GM12878 (cell line): ENCODE results near the gene OR1J2.

Experiments used
- BRCA1 ChIP-seq: IDR thresholded peaks from 2 replicates; pipeline ENCODE4 v1.6.1; 2011; ENCODE audit warnings: low read depth, low read length, improper control_type of control experiment
- CTCF ChIP-seq, 3 experiments: IDR thresholded peaks in 2 of 3; conservative IDR thresholded peaks in 1 of 3; 2 replicates each; pipeline ENCODE4 v1.5.1; 2011; ENCODE audit warnings: low read depth in 3 of 3, low read length in 3 of 3, mild to moderate bottlenecking in 3 of 3, control low read depth in 2 of 3, moderate library complexity in 2 of 3, inconsistent platforms in 1 of 3, mixed read lengths in 1 of 3; ENCODE audit not compliant: control insufficient read depth in 2 of 3, insufficient read depth in 1 of 3; ENCODE audit errors: extremely low read depth in 1 of 3
- EZH2 ChIP-seq: IDR thresholded peaks from 2 replicates; pipeline ENCODE4 v1.6.1; 2012; ENCODE audit warnings: low read depth, mild to moderate bottlenecking, control low read depth, inconsistent platforms, low read length, borderline replicate concordance; ENCODE audit not compliant: control insufficient read depth
- IKZF1 ChIP-seq: fragments of 450-650 bp; conservative IDR thresholded peaks from 2 replicates; pipeline ENCODE4 v1.6.1; 2017; ENCODE audit warnings: antibody characterized with exemption, mild to moderate bottlenecking
- LARP7 ChIP-seq: fragments of 450-650 bp; IDR thresholded peaks from 2 replicates; pipeline ENCODE4 v1.6.1; 2017; ENCODE audit warnings: mild to moderate bottlenecking
- POLR2A ChIP-seq: IDR thresholded peaks from 2 replicates; pipeline ENCODE4 v1.6.1; 2011; ENCODE audit warnings: low read depth, mild to moderate bottlenecking, low read length
- SREBF2 ChIP-seq: IDR thresholded peaks from 2 replicates; pipeline ENCODE4 v1.6.1; 2012; ENCODE audit warnings: mild to moderate bottlenecking, low read length
- SUZ12 ChIP-seq: fragments of 200-600 bp; sonication (generic); IDR thresholded peaks from one replicate; pipeline ENCODE4 v1.6.1; 2018; ENCODE audit warnings: antibody characterized with exemption, mild to moderate bottlenecking; ENCODE audit not compliant: unreplicated experiment
- TAF1 ChIP-seq: IDR thresholded peaks from 2 replicates; pipeline ENCODE4 v1.6.1; 2011; ENCODE audit warnings: mild to moderate bottlenecking, low read depth, low read length, borderline replicate concordance

GRCh38 chr9:122536134-122536533, 25.5 kb downstream of the OR1J2 start:
- TF ChIP-seq CTCF (IDR thresholded peaks at IDR 0.05 in 2 of 3, conservative IDR thresholded peaks at IDR 0.05 in 1 of 3; ENCODE audit: control insufficient read depth in 2 of 3, extremely low read depth in 1 of 3, insufficient read depth in 1 of 3, low read depth in 3 of 3, low read length in 3 of 3) (no peak), SREBF2 (no peak), IKZF1 (no peak), BRCA1 (no peak), TAF1 (no peak), LARP7 (no peak), SUZ12 (no peak), POLR2A (no peak), EZH2 (no peak)
